ENCODE measurements around the gene PABPC3. TPM values are rescaled to one million over a fixed set of nuclear protein-coding genes. Genes with fewer than 3 reads are reported as not detected.

The PABPC3 gene
- total RNA-seq, 3 donors from 2014 or later = 0.17 to 0.22 TPM; not detected in 1

- Histone ChIP-seq H3K9me3 (no peaks in the 10 kb centered on the region), H3K4me1 (ENCODE audit: low read depth) (no peaks in the 10 kb centered on the region), H3K36me3 (ENCODE audit: low read depth) (no peaks in the 10 kb centered on the region), H3K4me3 (no peak overlapping the region)
- TF ChIP-seq, protein P1, sequence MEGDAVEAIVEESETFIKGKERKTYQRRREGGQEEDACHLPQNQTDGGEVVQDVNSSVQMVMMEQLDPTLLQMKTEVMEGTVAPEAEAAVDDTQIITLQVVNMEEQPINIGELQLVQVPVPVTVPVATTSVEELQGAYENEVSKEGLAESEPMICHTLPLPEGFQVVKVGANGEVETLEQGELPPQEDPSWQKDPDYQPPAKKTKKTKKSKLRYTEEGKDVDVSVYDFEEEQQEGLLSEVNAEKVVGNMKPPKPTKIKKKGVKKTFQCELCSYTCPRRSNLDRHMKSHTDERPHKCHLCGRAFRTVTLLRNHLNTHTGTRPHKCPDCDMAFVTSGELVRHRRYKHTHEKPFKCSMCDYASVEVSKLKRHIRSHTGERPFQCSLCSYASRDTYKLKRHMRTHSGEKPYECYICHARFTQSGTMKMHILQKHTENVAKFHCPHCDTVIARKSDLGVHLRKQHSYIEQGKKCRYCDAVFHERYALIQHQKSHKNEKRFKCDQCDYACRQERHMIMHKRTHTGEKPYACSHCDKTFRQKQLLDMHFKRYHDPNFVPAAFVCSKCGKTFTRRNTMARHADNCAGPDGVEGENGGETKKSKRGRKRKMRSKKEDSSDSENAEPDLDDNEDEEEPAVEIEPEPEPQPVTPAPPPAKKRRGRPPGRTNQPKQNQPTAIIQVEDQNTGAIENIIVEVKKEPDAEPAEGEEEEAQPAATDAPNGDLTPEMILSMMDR (IDR thresholded peaks at IDR 0.05) = no peak
- ATAC-seq = no peak
- intact Hi-C loops (cut with DNase I, micrococcal nuclease) = no loop called here
- DNase-seq = no peak
Observed at GRCh38 chr13:25068810-25069209, 27.1 kb upstream of the PABPC3 start.

DNA sequence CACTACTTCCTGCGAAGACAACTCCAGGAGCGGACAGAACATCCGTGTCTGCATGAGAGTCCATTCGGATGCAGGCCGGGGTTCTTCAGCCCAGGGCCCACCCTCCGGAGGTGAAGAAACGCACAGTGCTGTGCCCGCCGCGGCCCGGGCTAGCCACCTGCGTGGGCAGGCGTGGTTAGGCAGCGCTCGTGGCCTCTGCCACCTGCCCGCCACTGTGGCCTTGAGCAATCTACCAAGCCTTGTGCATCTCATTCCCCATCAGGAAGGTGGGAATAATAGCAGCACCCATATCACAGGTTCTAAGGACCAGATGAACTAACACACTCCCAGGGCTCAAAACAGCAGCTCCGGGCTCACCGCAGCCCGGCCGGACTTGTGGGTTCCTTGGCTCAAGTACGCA is 26.7 kb upstream of the PABPC3 start:
- Histone ChIP-seq H3K9me3 (no peaks in the 10 kb centered on the region), H3K4me3 (no peak overlapping the region), H3K36me3 (ENCODE audit: low read depth) (no peaks in the 10 kb centered on the region), H3K4me1 (ENCODE audit: low read depth) (no peaks in the 10 kb centered on the region)
- TF ChIP-seq, protein P1 (IDR thresholded peaks at IDR 0.05) = no peak
- DNase-seq (no peak), ATAC-seq (no peak)
- intact Hi-C loops (cut with DNase I, micrococcal nuclease) = no loop called here

DNA sequence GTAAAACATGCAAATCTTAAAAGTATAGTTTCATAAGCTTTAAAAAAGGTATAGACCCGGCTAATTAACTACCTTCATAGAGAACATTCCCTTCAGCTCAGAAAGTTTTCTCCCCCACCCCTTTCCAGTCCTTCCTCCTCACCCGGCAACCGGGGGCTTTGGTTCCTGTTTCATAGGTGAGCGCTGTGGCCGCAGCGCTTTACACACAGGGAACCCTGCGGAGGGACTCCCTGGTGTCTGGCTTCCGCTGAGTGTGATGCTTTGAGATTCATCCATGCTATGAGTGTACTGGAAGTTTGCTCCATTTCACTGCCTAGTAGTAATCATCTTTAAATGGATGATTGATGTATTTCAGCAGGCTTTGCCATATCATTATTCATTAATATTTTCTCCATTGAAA is 26.0 kb upstream of the PABPC3 start:
- TF ChIP-seq, protein P1 (IDR thresholded peaks at IDR 0.05) = no peak
- DNase-seq (no peak), ATAC-seq (no peak)
- Histone ChIP-seq H3K4me3 (no peak overlapping the region), H3K36me3 (ENCODE audit: low read depth) (no peaks in the 10 kb centered on the region), H3K9me3 (no peaks in the 10 kb centered on the region), H3K4me1 (ENCODE audit: low read depth) (no peaks in the 10 kb centered on the region)
- intact Hi-C loops (cut with DNase I, micrococcal nuclease) = no loop called here

GRCh38 chr13:25080773-25081172 is 15.2 kb upstream of the PABPC3 start:
- DNase-seq (no peak), ATAC-seq (no peak)
- TF ChIP-seq, protein P1 (IDR thresholded peaks at IDR 0.05) = no peak
- H3K4me1 ChIP-seq (ENCODE audit: low read depth) = no peaks in the 10 kb centered on the region
- no peaks in the 10 kb centered on the region for H3K9me3 ChIP-seq
- intact Hi-C loops (cut with DNase I, micrococcal nuclease) = no loop called here
- H3K36me3 ChIP-seq (ENCODE audit: low read depth) = no peaks in the 10 kb centered on the region
- no peak overlapping the region for H3K4me3 ChIP-seq

GRCh38 chr13:25084096-25084495 is 11.8 kb upstream of the PABPC3 start:
- ATAC-seq = no peak
- TF ChIP-seq, protein P1 (IDR thresholded peaks at IDR 0.05) = no peak
- intact Hi-C loops (cut with DNase I, micrococcal nuclease) = no loop called here
- Histone ChIP-seq H3K4me3 (no peak overlapping the region), H3K36me3 (ENCODE audit: low read depth) (no peaks in the 10 kb centered on the region), H3K4me1 (ENCODE audit: low read depth) (no peaks in the 10 kb centered on the region), H3K9me3 (no peaks in the 10 kb centered on the region)
- no peak for DNase-seq

DNA sequence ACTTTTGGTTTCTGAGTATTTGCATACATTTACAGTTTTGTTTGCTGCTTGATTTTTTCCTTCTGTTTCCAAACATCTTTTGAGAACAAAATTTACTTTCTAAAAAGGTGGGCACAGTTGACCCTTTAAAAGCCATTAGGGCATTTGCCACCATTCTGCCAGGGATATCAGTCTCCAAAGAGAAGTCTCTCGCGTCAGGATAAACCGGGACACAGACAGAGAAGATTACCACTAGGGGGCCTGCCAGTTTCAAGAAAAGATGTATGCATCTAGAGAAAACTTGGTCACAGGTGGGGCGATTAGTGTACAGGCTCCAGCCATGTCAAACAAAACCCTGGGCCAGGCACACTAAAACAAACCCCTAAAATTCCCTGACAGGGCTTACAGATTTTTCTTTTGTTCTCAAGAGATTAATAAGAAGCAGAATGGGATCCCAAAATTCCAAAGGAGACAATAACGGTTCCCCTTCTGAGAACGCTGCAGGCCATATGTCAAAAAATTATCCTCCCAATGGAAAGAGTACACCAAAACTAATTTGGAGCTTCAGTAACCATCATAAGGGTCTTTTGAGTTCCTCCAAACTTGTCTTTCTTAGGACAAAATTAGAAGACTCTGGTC is 10.7 kb upstream of the PABPC3 start:
- DNase-seq = peak in 1 of 3 donors; percentile 57
- TF ChIP-seq, protein P1 (IDR thresholded peaks at IDR 0.05) = peak; percentile 11
- intact Hi-C loops (cut with DNase I, micrococcal nuclease) = no loop called here
- no peaks in the 10 kb centered on the region for H3K36me3 ChIP-seq (ENCODE audit: low read depth)
- no peak overlapping the region for H3K4me3 ChIP-seq
- no peak for ATAC-seq
- H3K4me1 ChIP-seq (ENCODE audit: low read depth) = no peaks in the 10 kb centered on the region
- H3K9me3 ChIP-seq = no peaks in the 10 kb centered on the region
